Measurements from ENCODE around the gene ZDHHC8.
A peak's percentile ranks its signal among the peaks of the same experiment; 100 is the strongest.

Gene ZDHHC8

GRCh38 chr22:20165913-20166312, 34.3 kb downstream of the ZDHHC8 start:
- Histone ChIP-seq H3K4me3 (replicated peaks; ENCODE audit: insufficient read depth, low read length) (no peak overlapping the region), H3K27me3 (ENCODE audit: insufficient read depth, poor library complexity, severe bottlenecking) (no peaks in the 10 kb centered on the region), H3K27ac (replicated peaks) (no peak overlapping the region)
- no peak for TF ChIP-seq SPI1 (IDR thresholded peaks at IDR 0.05; ENCODE audit: borderline replicate concordance, low read depth)
- TF ChIP-seq POLR2AphosphoS5 (IDR thresholded peaks at IDR 0.05; ENCODE audit: low read depth): no peak
- no peak for DNase-seq (ENCODE audit: low read depth in 1 of 2, low spot score in 1 of 2)

GRCh38 chr22:20166703-20167102, 35.1 kb downstream of the ZDHHC8 start:
- H3K27ac ChIP-seq (replicated peaks): no peak overlapping the region
- H3K27me3 ChIP-seq (ENCODE audit: insufficient read depth, poor library complexity, severe bottlenecking): no peaks in the 10 kb centered on the region
- H3K4me3 ChIP-seq (replicated peaks; ENCODE audit: insufficient read depth, low read length): no peak overlapping the region
- DNase-seq (ENCODE audit: low read depth in 1 of 2, low spot score in 1 of 2): no peak
- TF ChIP-seq CTCF (IDR thresholded peaks at IDR 0.05; ENCODE audit: insufficient read depth, low read length): no peak
- TF ChIP-seq SPI1 (IDR thresholded peaks at IDR 0.05; ENCODE audit: borderline replicate concordance, low read depth): no peak
- no peak for TF ChIP-seq GABPA (IDR thresholded peaks at IDR 0.05; ENCODE audit: low read depth)
- no peak for TF ChIP-seq REST (IDR thresholded peaks at IDR 0.05; ENCODE audit: insufficient replicate concordance, low read depth)
- TF ChIP-seq POLR2AphosphoS5 (IDR thresholded peaks at IDR 0.05; ENCODE audit: low read depth): no peak

- H3K27me3 ChIP-seq (ENCODE audit: insufficient read depth, poor library complexity, severe bottlenecking): no peaks in the 10 kb centered on the region
- DNase-seq (ENCODE audit: low read depth in 1 of 2, low spot score in 1 of 2): no peak
- H3K27ac ChIP-seq (replicated peaks): no peak overlapping the region
- TF ChIP-seq POLR2AphosphoS5 (IDR thresholded peaks at IDR 0.05; ENCODE audit: low read depth): no peak
- TF ChIP-seq REST (IDR thresholded peaks at IDR 0.05; ENCODE audit: insufficient replicate concordance, low read depth): peak; percentile 81
- TF ChIP-seq SPI1 (IDR thresholded peaks at IDR 0.05; ENCODE audit: borderline replicate concordance, low read depth): no peak
- no peak for TF ChIP-seq GABPA (IDR thresholded peaks at IDR 0.05; ENCODE audit: low read depth)
- TF ChIP-seq CTCF (IDR thresholded peaks at IDR 0.05; ENCODE audit: insufficient read depth, low read length): no peak
- H3K4me3 ChIP-seq (replicated peaks; ENCODE audit: insufficient read depth, low read length): no peak overlapping the region
Observed at GRCh38 chr22:20167643-20168322, 36.2 kb downstream of the ZDHHC8 start.

- DNase-seq (ENCODE audit: low read depth in 1 of 2, low spot score in 1 of 2): no peak
- TF ChIP-seq CTCF (IDR thresholded peaks at IDR 0.05; ENCODE audit: insufficient read depth, low read length) (no peak), SPI1 (IDR thresholded peaks at IDR 0.05; ENCODE audit: borderline replicate concordance, low read depth) (no peak), GABPA (IDR thresholded peaks at IDR 0.05; ENCODE audit: low read depth) (no peak), POLR2AphosphoS5 (IDR thresholded peaks at IDR 0.05; ENCODE audit: low read depth) (no peak), REST (IDR thresholded peaks at IDR 0.05; ENCODE audit: insufficient replicate concordance, low read depth) (no peak)
- no peak overlapping the region for H3K27ac ChIP-seq (replicated peaks)
- H3K4me3 ChIP-seq (replicated peaks; ENCODE audit: insufficient read depth, low read length): no peak overlapping the region
- no peaks in the 10 kb centered on the region for H3K27me3 ChIP-seq (ENCODE audit: insufficient read depth, poor library complexity, severe bottlenecking)
Observed at GRCh38 chr22:20169253-20169822, 37.7 kb downstream of the ZDHHC8 start.

Measured in HL-60 (cell line).